Measurements from ENCODE around the gene SFRP4. TPM values are rescaled to one million over a fixed set of nuclear protein-coding genes. Genes with fewer than 3 reads are reported as not detected.

SFRP4 gene
- total and polyA plus RNA-seq, 10 of the 15 experiments (the other 5 are each of a cell fraction or from before 2014, with no cell fraction given), result 0.02 to 0.15 (median 0.14) TPM; not detected in 7

DNA sequence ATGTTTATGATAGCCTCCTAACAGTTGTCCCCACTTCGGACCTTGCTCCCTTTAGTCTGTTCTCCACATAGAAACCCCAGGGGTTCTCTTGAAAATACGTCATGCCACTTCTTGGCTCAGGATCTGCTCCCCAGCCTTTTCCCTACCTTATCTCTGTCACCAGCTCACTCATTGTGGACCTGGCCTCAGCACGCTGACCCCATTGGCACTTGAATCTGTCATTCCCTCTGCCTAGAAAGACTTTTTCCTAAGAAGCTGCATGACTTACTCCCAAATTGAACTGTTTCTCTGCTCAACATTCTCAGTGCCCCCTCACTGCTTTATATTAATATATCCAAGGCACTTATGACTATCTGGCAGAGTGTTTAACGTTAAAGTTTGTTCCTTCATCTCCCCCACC lies 12.3 kb upstream of the SFRP4 start (continued):
- TF ChIP-seq, protein P1, sequence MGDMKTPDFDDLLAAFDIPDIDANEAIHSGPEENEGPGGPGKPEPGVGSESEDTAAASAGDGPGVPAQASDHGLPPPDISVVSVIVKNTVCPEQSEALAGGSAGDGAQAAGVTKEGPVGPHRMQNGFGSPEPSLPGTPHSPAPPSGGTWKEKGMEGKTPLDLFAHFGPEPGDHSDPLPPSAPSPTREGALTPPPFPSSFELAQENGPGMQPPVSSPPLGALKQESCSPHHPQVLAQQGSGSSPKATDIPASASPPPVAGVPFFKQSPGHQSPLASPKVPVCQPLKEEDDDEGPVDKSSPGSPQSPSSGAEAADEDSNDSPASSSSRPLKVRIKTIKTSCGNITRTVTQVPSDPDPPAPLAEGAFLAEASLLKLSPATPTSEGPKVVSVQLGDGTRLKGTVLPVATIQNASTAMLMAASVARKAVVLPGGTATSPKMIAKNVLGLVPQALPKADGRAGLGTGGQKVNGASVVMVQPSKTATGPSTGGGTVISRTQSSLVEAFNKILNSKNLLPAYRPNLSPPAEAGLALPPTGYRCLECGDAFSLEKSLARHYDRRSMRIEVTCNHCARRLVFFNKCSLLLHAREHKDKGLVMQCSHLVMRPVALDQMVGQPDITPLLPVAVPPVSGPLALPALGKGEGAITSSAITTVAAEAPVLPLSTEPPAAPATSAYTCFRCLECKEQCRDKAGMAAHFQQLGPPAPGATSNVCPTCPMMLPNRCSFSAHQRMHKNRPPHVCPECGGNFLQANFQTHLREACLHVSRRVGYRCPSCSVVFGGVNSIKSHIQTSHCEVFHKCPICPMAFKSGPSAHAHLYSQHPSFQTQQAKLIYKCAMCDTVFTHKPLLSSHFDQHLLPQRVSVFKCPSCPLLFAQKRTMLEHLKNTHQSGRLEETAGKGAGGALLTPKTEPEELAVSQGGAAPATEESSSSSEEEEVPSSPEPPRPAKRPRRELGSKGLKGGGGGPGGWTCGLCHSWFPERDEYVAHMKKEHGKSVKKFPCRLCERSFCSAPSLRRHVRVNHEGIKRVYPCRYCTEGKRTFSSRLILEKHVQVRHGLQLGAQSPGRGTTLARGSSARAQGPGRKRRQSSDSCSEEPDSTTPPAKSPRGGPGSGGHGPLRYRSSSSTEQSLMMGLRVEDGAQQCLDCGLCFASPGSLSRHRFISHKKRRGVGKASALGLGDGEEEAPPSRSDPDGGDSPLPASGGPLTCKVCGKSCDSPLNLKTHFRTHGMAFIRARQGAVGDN (IDR thresholded peaks at IDR 0.05), result no peak
- TF ChIP-seq JUND (IDR thresholded peaks at IDR 0.05; ENCODE audit: low read depth, low read length) (no peak), BCL11A (IDR thresholded peaks at IDR 0.05; ENCODE audit: low read depth, low read length) (no peak), ZBED1 (IDR thresholded peaks at IDR 0.05; ENCODE audit: borderline replicate concordance) (no peak), YBX1 (IDR thresholded peaks at IDR 0.05) (no peak), NRF1 (conservative IDR thresholded peaks at IDR 0.05; ENCODE audit: low read depth, low read length) (no peak), SMAD1 (IDR thresholded peaks at IDR 0.05; ENCODE audit: low read depth, partially characterized antibody) (no peak), CREB1 (IDR thresholded peaks at IDR 0.05; ENCODE audit: low read depth) (no peak), KLF5 (IDR thresholded peaks at IDR 0.05; ENCODE audit: partially characterized antibody) (no peak), SUZ12 (IDR thresholded peaks at IDR 0.05; ENCODE audit: unreplicated experiment) (no peak), ATF7 (IDR thresholded peaks at IDR 0.05; ENCODE audit: low read depth) (no peak)

Measured in GM12878 (cell line).